IMR-90 (cell line): Measurements from ENCODE around the gene IMP3. TPM values are rescaled to one million over a fixed set of nuclear protein-coding genes. Genes with fewer than 3 reads are reported as not detected.

ENCODE experiments used
- ATAC-seq: fragments of 200-7000 bp; cut with Tn5 transposase; 2 replicates; pipeline ENCODE4 v1.9.1; 2020; ENCODE audit warnings: low read depth, mild to moderate bottlenecking, moderate library complexity
- BruUV-seq: library from RNA; stranded (reverse); fragments of 400-500 nt; replicated peaks from 2 replicates; lab custom pipeline; 2021; lab: Mats Ljungman, UMichigan
- CTCF ChIA-PET: fragments of 300-600 bp; formaldehyde crosslinking; extraction: SDS; loops from one replicate; lab custom pipeline; 2021; ENCODE audit warnings: antibody characterized with exemption; lab: Yijun Ruan, JAX
- POLR2A ChIA-PET: fragments of 300-600 bp; sonication (Branson Sonifier 250); formaldehyde crosslinking; loops from one replicate; lab custom pipeline; 2022; ENCODE audit warnings: antibody characterized with exemption; ENCODE audit not compliant: unreplicated experiment; lab: Charles Lee
- DNase-seq: peaks from one replicate; pipeline ENCODE4 v3.0.0; 2013
- H2AFZ ChIP-seq: replicated peaks from 2 replicates; pipeline ENCODE3; 2013; ENCODE audit warnings: low read length, mild to moderate bottlenecking; ENCODE audit not compliant: poor library complexity
- H2AK5ac ChIP-seq: 2 replicates; pipeline ENCODE4 v1.6.1; 2013; ENCODE audit warnings: low read depth, low read length, inconsistent platforms
- H2AK9ac ChIP-seq: replicated peaks from 2 replicates; pipeline ENCODE3; 2013; ENCODE audit warnings: mild to moderate bottlenecking, low read depth, low read length, moderate library complexity; ENCODE audit not compliant: poor library complexity
- H2BK120ac ChIP-seq: 2 replicates; pipeline ENCODE4 v1.6.1; 2013; ENCODE audit warnings: low read depth, low read length, inconsistent platforms
- H2BK15ac ChIP-seq: 3 replicates; pipeline ENCODE4 v1.6.1; 2013; ENCODE audit warnings: low read depth, low read length, inconsistent platforms
- H2BK20ac ChIP-seq: 2 replicates; pipeline ENCODE4 v1.6.1; 2013; ENCODE audit warnings: low read depth, mild to moderate bottlenecking, inconsistent platforms, low read length, moderate library complexity
- H2BK5ac ChIP-seq: 2 replicates; pipeline ENCODE4 v1.6.1; 2013; ENCODE audit warnings: mild to moderate bottlenecking, low read depth, low read length, inconsistent platforms; ENCODE audit not compliant: poor library complexity, severe bottlenecking
- H3K14ac ChIP-seq: replicated peaks from 2 replicates; pipeline ENCODE4 v1.6.1; 2013; ENCODE audit warnings: low read depth, low read length, inconsistent platforms
- H3K18ac ChIP-seq: 2 replicates; pipeline ENCODE4 v1.6.1; 2013; ENCODE audit warnings: low read depth, low read length, control low read depth
- H3K23ac ChIP-seq: 2 replicates; pipeline ENCODE4 v1.6.1; 2013; ENCODE audit warnings: low read depth, low read length, inconsistent platforms
- H3K27ac ChIP-seq: 2 replicates; pipeline ENCODE4 v1.5.1; 2013; ENCODE audit warnings: mild to moderate bottlenecking, control low read depth, low read length; ENCODE audit not compliant: insufficient read depth
- H3K27me3 ChIP-seq: 2 replicates; pipeline ENCODE4 v1.6.1; 2013; ENCODE audit warnings: low read length; ENCODE audit not compliant: control insufficient read depth, insufficient read depth
- H3K36me3 ChIP-seq: 2 replicates; pipeline ENCODE4 v1.6.1; 2013; ENCODE audit warnings: low read length, mixed read lengths; ENCODE audit not compliant: control insufficient read depth, insufficient read depth
- H3K4ac ChIP-seq: 2 replicates; pipeline ENCODE4 v1.6.1; 2013; ENCODE audit warnings: low read depth, low read length, inconsistent platforms
- H3K4me1 ChIP-seq: 2 replicates; pipeline ENCODE4 v1.6.1; 2013; ENCODE audit warnings: low read length, mixed read lengths; ENCODE audit not compliant: control insufficient read depth, insufficient read depth
- H3K4me2 ChIP-seq: 2 replicates; pipeline ENCODE4 v1.6.1; 2013; ENCODE audit warnings: low read depth, mild to moderate bottlenecking, control low read depth, low read length, moderate library complexity
- H3K4me3 ChIP-seq: 2 replicates; pipeline ENCODE4 v1.5.1; 2013; ENCODE audit warnings: low read depth, mild to moderate bottlenecking, control low read depth, low read length, moderate library complexity; ENCODE audit not compliant: insufficient read depth
- H3K56ac ChIP-seq: 2 replicates; pipeline ENCODE4 v1.6.1; 2013; ENCODE audit warnings: low read length, inconsistent platforms; ENCODE audit not compliant: insufficient read depth; ENCODE audit errors: extremely low read depth
- H3K79me1 ChIP-seq, 2 experiments: 2 replicates each; pipeline ENCODE4 v1.6.1; 2013; ENCODE audit warnings: low read length in 2 of 2, inconsistent platforms in 1 of 2, low read depth in 1 of 2
- H3K9ac ChIP-seq: 2 replicates; pipeline ENCODE4 v1.6.1; 2013; ENCODE audit warnings: low read depth, low read length, control low read depth
- H3K9me1 ChIP-seq: 2 replicates; pipeline ENCODE4 v1.6.1; 2013; ENCODE audit warnings: low read length, inconsistent platforms; ENCODE audit not compliant: insufficient read depth
- H3K9me3 ChIP-seq: 2 replicates; pipeline ENCODE4 v1.6.1; 2013; ENCODE audit warnings: low read length; ENCODE audit not compliant: control insufficient read depth, insufficient read depth
- H4K20me1 ChIP-seq: 2 replicates; pipeline ENCODE4 v1.6.1; 2013; ENCODE audit warnings: low read length, inconsistent platforms; ENCODE audit not compliant: insufficient read depth
- H4K5ac ChIP-seq: 2 replicates; pipeline ENCODE4 v1.6.1; 2013; ENCODE audit warnings: mild to moderate bottlenecking, low read depth, low read length, control low read depth
- H4K8ac ChIP-seq, 2 experiments: 2 replicates each; pipeline ENCODE4 v1.6.1; 2013; ENCODE audit warnings: low read depth in 2 of 2, low read length in 2 of 2, control low read depth in 1 of 2, inconsistent platforms in 1 of 2
- H4K91ac ChIP-seq: 2 replicates; pipeline ENCODE4 v1.6.1; 2013; ENCODE audit warnings: low read depth, low read length, inconsistent platforms; ENCODE audit not compliant: insufficient read depth
- CEBPB ChIP-seq: IDR thresholded peaks from 2 replicates; pipeline ENCODE4 v1.6.1; 2012; ENCODE audit warnings: low read depth, low read length, improper control_type of control experiment
- CHD1 ChIP-seq: IDR thresholded peaks from 2 replicates; pipeline ENCODE4 v1.6.1; 2012; ENCODE audit warnings: low read depth, low read length, improper control_type of control experiment
- FOS ChIP-seq: fragments of 150-350 bp; IDR thresholded peaks from 2 replicates; pipeline ENCODE4 v1.6.1; 2016; ENCODE audit warnings: low read depth, low read length
- MAFK ChIP-seq: IDR thresholded peaks from 2 replicates; pipeline ENCODE4 v1.6.1; 2012; ENCODE audit warnings: low read depth, low read length, improper control_type of control experiment
- MAZ ChIP-seq: IDR thresholded peaks from 2 replicates; pipeline ENCODE4 v1.6.1; 2012; ENCODE audit warnings: low read depth, mild to moderate bottlenecking, low read length, improper control_type of control experiment, moderate library complexity, borderline replicate concordance
- NFE2L2 ChIP-seq: fragments of 150-350 bp; IDR thresholded peaks from 2 replicates; pipeline ENCODE4 v1.6.1; 2016; ENCODE audit warnings: low read depth, mild to moderate bottlenecking, low read length
- POLR2A ChIP-seq: IDR thresholded peaks from 2 replicates; pipeline ENCODE4 v1.6.1; 2012; ENCODE audit warnings: mild to moderate bottlenecking, low read depth, low read length
- RCOR1 ChIP-seq: IDR thresholded peaks from 2 replicates; pipeline ENCODE4 v1.6.1; 2012; ENCODE audit warnings: mild to moderate bottlenecking, low read length, improper control_type of control experiment; ENCODE audit not compliant: insufficient replicate concordance
- SMC3 ChIP-seq: fragments of 150-350 bp; IDR thresholded peaks from 2 replicates; pipeline ENCODE4 v1.6.1; 2016; ENCODE audit warnings: low read depth, mild to moderate bottlenecking, antibody characterized with exemption, low read length, moderate library complexity
- WGBS, 2 experiments: methylation state at CpG; one replicate each; pipeline versions ENCODE4 v1.1.5 to v1.1.7; 2013; ENCODE audit warnings: missing lambda C conversion rate in 2 of 2; ENCODE audit not compliant: insufficient read length in 1 of 2; ENCODE audit errors: extremely low coverage in 2 of 2; 5-methylcytosine and 5-hydroxymethylcytosine counted together
- dilution Hi-C: fragments of 300-500 bp; cut with HindIII; formaldehyde crosslinking; loops from one replicate; pipeline ENCODE4 v1.14.3; 2018; ENCODE audit warnings: low sequenced_read_pairs; ENCODE audit not compliant: unreplicated experiment
- in situ Hi-C: fragments of 300-500 bp; cut with MboI; formaldehyde crosslinking; loops from 3 replicates; pipeline ENCODE4 v1.14.3; 2019; ENCODE audit warnings: low sequenced_read_pairs, inconsistent platforms, mixed read lengths
- intact Hi-C: fragments of 100-400 bp; cut with micrococcal nuclease; formaldehyde crosslinking; loops from 2 replicates; pipeline ENCODE4 v1.10.0; 2022
- polyA plus RNA-seq, 3 experiments: library from polyadenylated mRNA; depleted of rRNA; stranded (reverse); fragments of >200 nt; gene quantifications; 2 replicates each; pipeline ENCODE4 v1.2.3, GENCODE V29; 2012; ENCODE audit warnings: low replicate concordance in 1 of 3
- total RNA-seq: library from RNA; depleted of rRNA; stranded (reverse); fragments of >200 nt; gene quantifications from 2 replicates; pipeline ENCODE4 v1.2.3, GENCODE V29; 2012
- TF ChIP-seq, protein P1 (sequence below): fragments of 150-350 bp; IDR thresholded peaks from 2 replicates; pipeline ENCODE4 v1.6.1; 2016; ENCODE audit warnings: low read depth, mild to moderate bottlenecking, low read length, moderate library complexity, borderline replicate concordance

IMP3 gene
- total and polyA plus RNA-seq, 2 of the 4 experiments (the other 2 are of a cell fraction): 42.1 to 59.3 TPM

DNA sequence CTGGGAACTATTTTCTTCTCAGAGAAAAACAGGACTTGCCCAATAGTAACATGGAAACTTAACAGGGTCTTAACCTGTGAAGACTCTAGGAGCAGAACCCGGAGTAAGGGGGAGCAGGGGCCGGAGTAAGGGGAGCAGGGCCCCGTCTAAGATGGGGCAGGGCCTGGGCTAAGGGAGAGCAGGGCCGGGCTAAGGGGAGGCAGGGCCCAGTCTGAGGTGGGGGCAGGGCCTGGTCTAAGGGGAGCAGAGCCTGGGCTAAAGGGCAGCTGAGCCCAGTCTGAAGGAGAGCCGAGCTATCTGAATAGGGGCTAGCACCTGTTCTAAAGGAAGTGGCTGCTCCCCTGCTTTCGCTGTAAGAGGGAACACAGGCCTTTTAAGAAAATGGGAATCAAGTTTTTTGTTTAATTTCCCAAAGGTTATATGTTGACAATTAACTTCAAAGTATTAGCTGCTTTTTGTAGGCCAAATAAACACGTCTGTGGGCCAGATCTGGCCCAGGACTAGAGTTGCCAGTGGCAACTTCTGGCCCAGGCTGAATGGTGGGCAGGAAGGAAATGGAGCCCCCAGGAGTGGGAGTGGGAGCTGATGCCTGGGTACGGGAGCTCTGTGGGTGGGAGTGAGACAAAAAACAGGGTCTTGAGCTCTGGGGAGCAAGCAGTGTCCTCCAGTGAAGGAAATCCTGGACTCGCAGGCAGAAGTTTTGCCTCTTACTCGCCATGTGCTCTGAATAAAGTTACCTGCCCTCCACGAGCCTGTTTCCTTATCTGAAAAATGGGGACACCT, 40.2 kb upstream of the IMP3 start:
- Histone ChIP-seq H2BK5ac (no peak overlapping the region), H3K18ac (no peak overlapping the region), H2AFZ (no peak overlapping the region), H3K27ac (no peak overlapping the region), H3K4me3 (no peak overlapping the region), H4K20me1 (peaks cover 7% of the 10 kb centered on the region), H3K23ac (no peak overlapping the region), H2AK9ac (no peak overlapping the region), H4K5ac (no peak overlapping the region), H3K4me1 (no peaks in the 10 kb centered on the region), H3K56ac (no peak overlapping the region), H2BK20ac (no peak overlapping the region), H3K9me1 (no peaks in the 10 kb centered on the region), H3K14ac (no peak overlapping the region), H2AK5ac (no peak overlapping the region), H4K91ac (no peak overlapping the region), H3K9ac (no peak overlapping the region), H2BK120ac (no peak overlapping the region), H3K4me2 (no peak overlapping the region), H4K8ac (no peak overlapping the region), H2BK15ac (no peak overlapping the region), H3K79me1 (peaks cover 6 to 16% of the 10 kb centered on the region in 2 experiments; a peak in 3 of 4 replicates), H3K36me3 (peaks cover 6% of the 10 kb centered on the region; the same call in 1 of the 2 replicates), H3K27me3 (no peaks in the 10 kb centered on the region), H3K4ac (no peak overlapping the region), H3K9me3 (no peaks in the 10 kb centered on the region)
- ChIA-PET POLR2A (no interaction called here), CTCF (no interaction called here)
- no peak for ATAC-seq
- dilution Hi-C loops (no loop called here), in situ Hi-C loops (loop anchor here (5.0 kb wide), 1 partner anchor 43 kb away; no protein-coding TSS in a partner anchor), intact Hi-C loops (loop anchor here (5.0 kb wide), 1 partner anchor 313 kb away; the partner anchor contains the start of gene MAN2C1)
- no peak for TF ChIP-seq RCOR1
- no peak for TF ChIP-seq CHD1
- no peak for TF ChIP-seq MAFK
- TF ChIP-seq, protein P1, sequence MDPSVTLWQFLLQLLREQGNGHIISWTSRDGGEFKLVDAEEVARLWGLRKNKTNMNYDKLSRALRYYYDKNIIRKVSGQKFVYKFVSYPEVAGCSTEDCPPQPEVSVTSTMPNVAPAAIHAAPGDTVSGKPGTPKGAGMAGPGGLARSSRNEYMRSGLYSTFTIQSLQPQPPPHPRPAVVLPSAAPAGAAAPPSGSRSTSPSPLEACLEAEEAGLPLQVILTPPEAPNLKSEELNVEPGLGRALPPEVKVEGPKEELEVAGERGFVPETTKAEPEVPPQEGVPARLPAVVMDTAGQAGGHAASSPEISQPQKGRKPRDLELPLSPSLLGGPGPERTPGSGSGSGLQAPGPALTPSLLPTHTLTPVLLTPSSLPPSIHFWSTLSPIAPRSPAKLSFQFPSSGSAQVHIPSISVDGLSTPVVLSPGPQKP: no peak
- no peak for TF ChIP-seq SMC3
- no peak for TF ChIP-seq POLR2A
- TF ChIP-seq FOS: no peak
- no peak for TF ChIP-seq CEBPB
- no peak for TF ChIP-seq MAZ
- no peak for TF ChIP-seq NFE2L2
- WGBS, 2 experiments: 93% methylated on average over 6 of the region's 11 CpGs; no CpG with 5 or more reads in 1 of the 2 experiments
- no TSS peak for BruUV-seq
- no peak for DNase-seq
